ENCODE data around the gene KRTAP10-6.

KRTAP10-6 gene

GRCh38 chr21:44548922-44549321, 43.4 kb downstream of the KRTAP10-6 start:
- ATAC-seq = no peak
- TF ChIP-seq ZFP3 (CRISPR knock-in tag; IDR thresholded peaks at IDR 0.05) (no peak), TSHZ2 (CRISPR knock-in tag; IDR thresholded peaks at IDR 0.05) (no peak), ZFP30 (CRISPR knock-in tag; IDR thresholded peaks at IDR 0.05) (no peak), ZNF565 (CRISPR knock-in tag; conservative IDR thresholded peaks at IDR 0.05; ENCODE audit: low read depth) (no peak), PATZ1 (CRISPR knock-in tag; IDR thresholded peaks at IDR 0.05; ENCODE audit: borderline replicate concordance) (no peak), TOX (CRISPR knock-in tag; IDR thresholded peaks at IDR 0.05; ENCODE audit: borderline replicate concordance) (no peak), ISL1 (CRISPR knock-in tag; IDR thresholded peaks at IDR 0.05) (no peak)

GRCh38 chr21:44548381-44548780, 43.9 kb downstream of the KRTAP10-6 start:
- no peak for ATAC-seq
- no peak for TF ChIP-seq ZC3H10 (CRISPR knock-in tag; IDR thresholded peaks at IDR 0.05)
- TF ChIP-seq OSR1 (CRISPR knock-in tag; IDR thresholded peaks at IDR 0.05) = no peak
- TF ChIP-seq TSHZ2 (CRISPR knock-in tag; IDR thresholded peaks at IDR 0.05) = no peak
- no peak for TF ChIP-seq CSRNP3 (CRISPR knock-in tag; IDR thresholded peaks at IDR 0.05)
- no peak for TF ChIP-seq GLIS3 (CRISPR knock-in tag; IDR thresholded peaks at IDR 0.05)
- TF ChIP-seq PATZ1 (CRISPR knock-in tag; IDR thresholded peaks at IDR 0.05; ENCODE audit: borderline replicate concordance) = no peak
- TF ChIP-seq CSDC2 (CRISPR knock-in tag; IDR thresholded peaks at IDR 0.05) = no peak
- no peak for TF ChIP-seq RARB (CRISPR knock-in tag; IDR thresholded peaks at IDR 0.05)
- TF ChIP-seq ZNF70 (CRISPR knock-in tag; IDR thresholded peaks at IDR 0.05) = no peak
- no peak for TF ChIP-seq TCF4 (CRISPR knock-in tag; IDR thresholded peaks at IDR 0.05; ENCODE audit: borderline replicate concordance)
- TF ChIP-seq SNAI2 (CRISPR knock-in tag; IDR thresholded peaks at IDR 0.05) = no peak
- TF ChIP-seq POU6F1 (CRISPR knock-in tag; IDR thresholded peaks at IDR 0.05; ENCODE audit: borderline replicate concordance, low read depth) = no peak
- no peak for TF ChIP-seq ARNTL (CRISPR knock-in tag; IDR thresholded peaks at IDR 0.05; ENCODE audit: borderline replicate concordance, low read depth)
- TF ChIP-seq BACH2 (CRISPR knock-in tag; IDR thresholded peaks at IDR 0.05; ENCODE audit: borderline replicate concordance) = no peak
- TF ChIP-seq ZNF565 (CRISPR knock-in tag; conservative IDR thresholded peaks at IDR 0.05; ENCODE audit: low read depth) = no peak
- TF ChIP-seq PPARA (CRISPR knock-in tag; IDR thresholded peaks at IDR 0.05; ENCODE audit: borderline replicate concordance) = no peak
- no peak for TF ChIP-seq ISL1 (CRISPR knock-in tag; IDR thresholded peaks at IDR 0.05)
